ENCODE measurements around the gene ABR.

- TF ChIP-seq POLR2A (IDR thresholded peaks at IDR 0.05) = no peak
- TF ChIP-seq, protein P1, sequence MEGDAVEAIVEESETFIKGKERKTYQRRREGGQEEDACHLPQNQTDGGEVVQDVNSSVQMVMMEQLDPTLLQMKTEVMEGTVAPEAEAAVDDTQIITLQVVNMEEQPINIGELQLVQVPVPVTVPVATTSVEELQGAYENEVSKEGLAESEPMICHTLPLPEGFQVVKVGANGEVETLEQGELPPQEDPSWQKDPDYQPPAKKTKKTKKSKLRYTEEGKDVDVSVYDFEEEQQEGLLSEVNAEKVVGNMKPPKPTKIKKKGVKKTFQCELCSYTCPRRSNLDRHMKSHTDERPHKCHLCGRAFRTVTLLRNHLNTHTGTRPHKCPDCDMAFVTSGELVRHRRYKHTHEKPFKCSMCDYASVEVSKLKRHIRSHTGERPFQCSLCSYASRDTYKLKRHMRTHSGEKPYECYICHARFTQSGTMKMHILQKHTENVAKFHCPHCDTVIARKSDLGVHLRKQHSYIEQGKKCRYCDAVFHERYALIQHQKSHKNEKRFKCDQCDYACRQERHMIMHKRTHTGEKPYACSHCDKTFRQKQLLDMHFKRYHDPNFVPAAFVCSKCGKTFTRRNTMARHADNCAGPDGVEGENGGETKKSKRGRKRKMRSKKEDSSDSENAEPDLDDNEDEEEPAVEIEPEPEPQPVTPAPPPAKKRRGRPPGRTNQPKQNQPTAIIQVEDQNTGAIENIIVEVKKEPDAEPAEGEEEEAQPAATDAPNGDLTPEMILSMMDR (IDR thresholded peaks at IDR 0.05) = no peak
Observed at GRCh38 chr17:1006054-1006453, 173.7 kb downstream of the ABR start.

Measured in right lobe of liver (tissue), 4 donors.